GM19463 (cell line): Measurements from ENCODE around the gene SFXN2.
A peak's percentile ranks its signal among the peaks of the same experiment; 100 is the strongest.
"Not testable (repeated sequence)": the region's sequence is repeated elsewhere in the genome, so short reads cannot be mapped to it uniquely, and the experiment has no call there.

Experiments
- ATAC-seq: cut with Tn5 transposase; IDR thresholded peaks from one replicate; pipeline ENCODE4 v1.9.1; 2021; ENCODE audit warnings: mild to moderate bottlenecking, moderate library complexity; ENCODE audit not compliant: unreplicated experiment

SFXN2 gene

DNA sequence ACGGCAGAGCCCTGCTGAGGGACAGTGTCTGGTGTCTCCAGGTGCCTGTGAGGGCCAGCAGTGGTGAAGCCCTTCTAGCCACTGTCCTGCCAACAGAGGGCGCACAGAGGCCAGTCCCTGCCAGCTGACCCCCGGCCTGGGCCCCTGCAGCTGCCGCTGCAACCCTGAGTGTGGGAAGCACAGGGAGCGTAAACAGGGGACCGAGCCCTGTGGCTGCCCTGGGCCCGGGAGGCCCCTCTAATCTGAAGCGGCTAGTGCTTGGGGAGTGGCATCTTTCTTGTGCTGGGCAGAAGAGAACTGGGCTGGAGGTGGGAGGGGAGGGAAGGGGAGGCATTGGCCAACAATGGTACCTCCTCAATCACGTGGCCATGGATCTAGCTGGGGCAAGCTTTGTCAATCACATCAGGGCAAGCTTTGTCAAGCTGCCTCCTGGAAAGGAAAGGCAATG, 35.6 kb upstream of the SFXN2 start:
- no peak for ATAC-seq

DNA sequence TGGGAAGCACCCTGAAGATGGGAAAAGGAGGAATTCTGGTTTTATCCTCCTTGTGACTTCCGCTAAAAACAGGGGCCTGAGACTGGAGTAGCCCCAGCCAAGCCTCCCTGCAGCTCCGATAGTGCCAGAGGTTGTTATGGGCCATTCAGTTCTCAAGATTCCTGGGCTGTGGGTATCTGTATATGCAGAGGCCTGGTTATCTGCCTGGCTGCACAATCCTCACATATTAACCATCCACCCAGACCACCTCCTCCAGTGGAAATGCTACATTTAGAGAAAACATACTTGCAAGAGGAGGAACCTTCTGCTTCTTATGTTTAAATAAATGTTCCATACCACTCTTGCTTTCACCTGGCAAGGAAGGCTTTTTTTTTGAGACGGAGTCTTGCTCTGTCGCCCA, 34.8 kb upstream of the SFXN2 start:
- ATAC-seq = no peak

DNA sequence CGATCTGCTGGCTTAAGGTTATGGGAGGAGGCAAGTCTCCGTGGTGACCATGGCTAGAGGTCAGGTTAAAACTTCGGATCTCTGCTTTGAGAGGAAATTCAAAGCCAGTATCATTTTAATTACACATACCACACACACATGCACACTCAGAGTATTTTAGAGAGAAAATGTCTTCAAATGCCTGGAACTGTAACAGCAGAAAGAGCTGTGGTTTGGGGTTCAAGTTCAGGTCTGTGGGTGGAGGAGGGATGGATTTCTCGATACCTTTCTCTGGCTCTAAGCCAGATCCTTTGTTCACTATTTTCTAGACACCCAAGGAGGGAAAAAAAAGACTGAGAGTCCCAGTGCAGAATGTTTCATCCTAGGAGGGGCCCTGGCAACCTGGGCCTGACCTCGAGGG, 32.7 kb upstream of the SFXN2 start:
- ATAC-seq = no peak

DNA sequence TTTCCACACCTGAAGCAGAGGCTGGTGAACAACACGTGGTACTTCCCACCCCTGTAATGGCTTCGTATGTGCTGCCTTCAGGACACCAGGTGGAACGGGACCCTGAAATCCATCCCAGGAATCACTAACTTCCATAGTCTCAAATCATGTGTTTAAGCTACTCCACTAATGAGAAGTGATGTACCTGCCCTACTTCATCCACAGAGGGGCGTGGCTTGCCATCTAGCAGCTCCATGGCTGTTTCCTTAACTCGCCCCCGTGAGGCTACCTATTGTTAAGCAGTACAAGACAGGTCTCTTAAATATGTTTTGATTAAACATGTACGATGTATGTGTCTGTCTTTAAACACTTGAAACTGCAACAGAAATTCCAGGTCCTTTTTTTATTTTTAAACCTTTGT, 32.0 kb upstream of the SFXN2 start:
- no peak for ATAC-seq

DNA sequence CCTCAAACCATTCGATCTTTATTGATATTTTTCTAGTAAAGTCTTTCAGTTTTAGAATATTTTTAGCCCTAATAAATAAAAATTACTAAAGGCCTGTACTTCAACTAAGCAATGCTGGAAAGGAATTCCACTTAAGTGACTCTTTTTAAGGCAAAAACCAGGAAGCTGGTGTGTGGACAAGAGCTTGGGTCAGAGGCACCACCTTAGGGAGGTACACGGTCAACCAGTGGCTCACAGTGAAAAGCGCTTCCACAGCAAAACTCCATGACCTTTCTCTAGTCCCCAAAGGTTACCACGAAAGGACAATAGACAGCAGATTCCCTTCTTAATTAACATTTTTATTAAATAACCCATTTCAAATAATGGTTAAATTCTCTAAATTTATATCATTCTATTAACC, 31.5 kb upstream of the SFXN2 start:
- ATAC-seq = no peak

DNA sequence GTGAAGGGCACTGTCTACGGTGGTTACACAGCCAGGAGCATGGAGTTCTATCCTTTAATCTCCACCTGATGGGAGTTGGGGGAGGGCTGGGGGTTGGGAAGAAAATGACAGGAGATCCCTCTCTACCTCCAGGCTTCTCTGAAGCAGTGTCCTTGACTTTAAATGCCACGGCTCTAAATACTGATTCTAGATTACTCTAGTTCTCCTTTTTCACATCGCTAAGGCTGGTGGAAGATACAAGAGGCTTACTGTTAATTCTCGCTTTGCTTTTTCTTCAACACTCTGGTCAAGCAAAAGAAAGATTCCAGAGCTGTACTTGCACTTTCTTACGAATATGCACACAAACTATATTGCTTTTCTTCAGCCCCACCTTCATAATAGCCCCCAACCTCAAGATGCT, 30.7 kb upstream of the SFXN2 start:
- ATAC-seq = no peak

DNA sequence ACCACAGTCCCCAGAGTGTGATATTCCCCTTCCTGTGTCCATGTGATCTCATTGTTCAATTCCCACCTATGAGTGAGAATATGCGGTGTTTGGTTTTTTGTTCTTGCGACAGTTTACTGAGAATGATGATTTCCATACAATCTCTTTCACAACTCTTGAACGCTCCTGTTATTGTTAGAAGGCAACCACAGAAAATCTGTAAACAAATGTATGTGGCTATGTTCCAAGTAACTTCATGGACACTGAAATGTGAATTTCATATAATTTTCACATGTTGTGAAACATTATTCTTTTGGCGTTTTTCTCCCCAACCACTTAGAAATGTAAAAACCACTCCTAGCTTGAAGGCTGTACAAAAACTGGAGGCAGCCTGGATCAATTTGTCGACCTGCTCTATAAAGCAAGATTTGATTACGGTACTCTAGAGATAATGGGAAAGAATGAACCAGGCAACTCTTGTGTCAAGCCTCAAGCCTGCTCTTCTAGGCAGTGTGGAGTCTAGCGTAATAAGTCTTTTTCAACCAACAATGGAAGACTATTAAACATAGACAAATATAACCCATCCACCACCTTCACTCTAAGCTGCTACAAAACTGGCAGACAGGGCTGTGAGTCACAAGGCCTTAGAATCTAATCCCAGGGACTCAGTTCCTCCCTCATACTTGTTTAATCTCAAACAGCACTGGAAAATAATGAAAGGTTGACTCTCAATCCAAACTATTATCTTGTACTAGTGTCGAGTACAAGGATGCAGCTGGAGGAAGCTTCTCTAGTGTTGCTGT, 23.0 kb upstream of the SFXN2 start:
- ATAC-seq = no peak

DNA sequence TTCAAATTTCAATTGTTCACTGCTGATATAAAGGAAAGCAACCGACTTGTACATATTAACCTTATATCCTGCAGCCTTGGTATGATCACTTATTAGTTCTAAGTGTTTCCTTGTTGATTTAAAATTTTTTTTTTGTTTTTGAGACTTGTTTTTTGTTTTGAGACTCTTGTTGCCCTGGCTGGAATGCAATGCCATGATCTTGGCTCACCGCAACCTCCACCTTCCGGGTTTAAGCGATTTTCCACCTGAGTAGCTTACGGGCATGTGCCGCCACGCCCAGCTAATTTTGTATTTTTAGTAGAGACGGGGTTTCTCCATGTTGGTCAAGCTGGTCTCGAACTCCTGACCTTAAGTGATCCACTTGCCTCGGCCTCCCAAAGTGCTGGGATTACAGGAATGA, 19.0 kb upstream of the SFXN2 start:
- not testable (repeated sequence) for ATAC-seq

DNA sequence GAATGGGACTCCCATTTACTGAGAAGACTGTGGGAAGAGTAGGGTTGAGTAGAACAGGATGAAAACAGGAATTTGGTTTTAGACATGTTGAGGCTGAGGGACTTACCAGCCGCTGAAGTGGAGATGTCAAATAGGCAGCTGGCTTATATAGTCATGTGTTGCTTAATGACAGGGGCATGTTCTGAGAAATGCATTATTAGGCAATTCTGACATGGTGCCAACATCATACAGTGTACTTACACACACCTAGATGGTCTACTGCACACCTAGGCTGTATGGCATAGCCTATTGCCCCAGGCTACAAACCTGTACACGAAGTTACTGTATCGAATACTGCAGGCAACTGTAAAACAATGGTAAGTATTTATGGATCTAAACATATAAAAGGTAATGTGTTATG, 17.7 kb upstream of the SFXN2 start:
- no peak for ATAC-seq

DNA sequence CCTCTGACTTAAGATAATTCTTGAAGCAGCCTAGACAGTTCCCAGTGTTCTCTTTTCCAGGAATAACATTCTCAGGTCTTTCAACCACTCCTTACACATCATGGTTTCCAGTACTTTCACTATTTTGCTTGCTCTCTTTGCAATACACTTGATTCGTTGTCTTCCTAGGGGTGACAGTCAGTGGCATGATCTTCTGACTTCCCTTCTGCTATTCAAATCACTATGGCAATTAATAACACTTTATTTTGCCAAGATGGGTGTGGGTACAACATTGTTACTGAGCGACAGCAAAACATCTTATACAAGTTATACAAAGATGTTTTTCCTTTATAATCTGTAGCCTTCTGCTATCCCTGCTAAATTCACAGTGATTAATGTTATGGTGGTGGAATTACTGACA, 15.5 kb upstream of the SFXN2 start:
- no peak for ATAC-seq

DNA sequence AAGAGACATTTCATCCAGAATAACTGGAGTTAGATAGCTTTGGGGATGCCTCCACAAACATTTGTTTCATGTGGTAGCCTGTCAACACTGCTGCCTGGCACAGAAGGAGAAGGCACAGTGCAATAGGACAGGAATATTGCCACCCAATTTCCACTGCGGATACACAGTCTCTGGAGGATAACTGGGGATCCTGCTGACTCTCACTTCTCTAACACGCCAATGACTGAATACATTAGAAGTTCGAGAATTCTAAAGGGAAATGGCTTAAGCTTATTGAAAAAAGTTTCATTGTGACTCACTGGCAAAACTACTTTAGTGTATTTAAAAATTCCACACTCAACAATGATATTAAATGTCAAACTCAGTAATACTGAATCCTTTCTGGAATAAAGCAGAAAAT, 13.2 kb upstream of the SFXN2 start:
- no peak for ATAC-seq

DNA sequence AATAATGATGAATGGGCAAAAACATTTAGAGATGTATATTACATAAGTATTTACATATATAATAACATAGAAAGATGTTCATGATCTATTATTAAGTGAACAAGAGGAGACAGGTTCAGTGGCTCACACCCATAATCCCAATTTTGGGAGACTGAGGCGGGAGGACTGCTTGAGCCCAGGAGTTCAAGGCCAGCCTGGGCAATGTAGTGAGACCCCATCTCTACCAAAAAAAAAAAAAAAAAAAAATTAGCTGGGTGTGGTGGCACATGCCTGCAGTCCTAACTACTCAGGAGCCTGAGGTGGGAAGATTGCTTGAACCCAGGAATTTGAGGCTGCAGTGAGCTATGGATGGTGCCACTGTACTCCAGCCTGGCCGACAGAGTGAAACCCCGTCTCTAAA, 12.6 kb upstream of the SFXN2 start:
- no peak for ATAC-seq

DNA sequence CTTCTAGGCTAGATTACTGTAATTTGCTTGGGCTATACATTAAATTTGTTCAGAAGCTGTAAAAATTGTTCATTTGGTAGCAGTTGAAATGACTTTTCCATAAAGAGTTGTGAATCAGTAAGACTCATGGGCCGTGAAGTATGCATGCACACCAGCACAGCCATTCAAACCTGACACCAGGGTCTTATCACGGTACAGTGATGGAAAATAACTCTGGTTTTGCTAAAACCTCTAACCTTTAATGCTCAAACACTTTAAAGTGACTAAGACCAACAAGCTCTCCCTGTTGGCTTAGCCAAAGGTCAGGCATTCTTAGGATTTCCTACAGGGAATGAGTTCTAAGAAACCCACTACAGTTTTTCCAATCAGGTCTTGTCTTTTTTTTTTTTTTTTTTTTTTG, 11.7 kb upstream of the SFXN2 start:
- no peak for ATAC-seq

DNA sequence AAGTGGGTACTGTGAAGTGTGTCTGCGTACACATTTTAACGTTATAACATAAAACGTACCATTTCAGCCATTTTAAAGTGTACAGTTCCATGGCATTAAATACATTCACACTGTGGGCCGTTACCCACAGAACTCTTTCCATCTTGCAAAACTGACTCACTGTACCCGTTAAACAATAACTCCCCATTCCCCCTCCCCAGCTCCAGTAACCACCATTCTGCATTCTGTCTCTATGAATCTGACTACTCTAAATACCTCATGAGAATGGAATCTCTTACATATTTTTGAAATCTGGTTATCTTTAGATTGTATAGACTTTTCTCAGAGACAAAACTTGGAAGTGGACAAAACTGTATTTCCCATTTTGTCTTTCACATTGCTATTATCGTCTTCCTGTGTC, 9.5 kb upstream of the SFXN2 start:
- no peak for ATAC-seq

DNA sequence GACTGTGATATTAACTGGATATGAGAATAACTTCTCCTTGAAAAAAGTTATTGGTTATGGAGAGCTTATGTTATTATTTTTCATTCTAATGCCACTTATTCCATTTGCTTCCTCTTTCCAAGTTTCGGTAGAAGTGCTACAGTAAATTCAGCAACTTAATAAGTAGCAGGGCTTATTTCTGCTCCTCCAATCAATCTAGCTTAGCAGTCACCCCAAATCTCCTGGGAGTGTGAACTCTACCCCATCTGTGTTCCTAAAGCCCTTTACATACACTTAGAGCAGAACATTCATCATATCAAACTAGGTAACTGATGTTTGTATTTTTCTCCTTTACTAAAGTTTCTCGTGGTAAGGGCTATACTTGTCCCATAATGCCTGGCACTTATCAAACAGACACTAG, 8.9 kb upstream of the SFXN2 start:
- ATAC-seq = no peak

DNA sequence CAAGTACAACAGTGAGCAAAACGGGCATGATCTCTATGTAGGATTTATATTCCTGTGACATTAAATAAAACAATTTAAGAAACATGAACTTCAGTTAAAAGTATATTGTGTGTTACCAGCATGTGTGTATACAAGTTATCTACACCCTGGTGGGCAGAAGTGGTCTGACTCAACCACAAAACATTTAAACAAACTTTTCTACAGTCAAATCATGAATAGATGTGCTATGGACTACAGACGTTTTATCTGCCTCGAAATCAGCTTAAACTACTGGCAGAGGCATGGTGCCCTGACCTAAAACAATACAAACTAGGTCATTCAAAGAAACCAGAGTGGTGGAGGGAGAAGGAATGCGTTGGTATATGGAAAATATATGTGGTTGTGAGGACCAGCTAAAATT, 3.8 kb upstream of the SFXN2 start:
- no peak for ATAC-seq

DNA sequence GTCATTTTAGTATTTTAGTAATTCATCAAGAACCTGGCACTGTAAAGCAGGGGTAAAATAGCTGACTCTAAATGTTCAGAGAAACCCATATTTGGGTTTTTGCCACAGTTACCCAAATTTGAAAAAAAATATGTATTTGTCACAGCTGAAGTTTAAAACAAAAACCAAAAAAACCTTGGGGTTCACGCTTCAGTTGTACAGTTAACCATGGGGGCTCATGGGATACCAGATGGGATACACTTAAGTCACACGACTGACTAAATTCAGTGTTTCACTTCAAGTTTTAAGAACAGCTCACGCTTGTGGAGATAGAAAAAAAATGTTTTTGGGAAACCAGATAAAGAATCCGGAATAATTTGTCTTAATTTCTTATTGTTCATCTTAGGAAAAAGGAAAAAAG, 2.3 kb upstream of the SFXN2 start:
- ATAC-seq = no peak

DNA sequence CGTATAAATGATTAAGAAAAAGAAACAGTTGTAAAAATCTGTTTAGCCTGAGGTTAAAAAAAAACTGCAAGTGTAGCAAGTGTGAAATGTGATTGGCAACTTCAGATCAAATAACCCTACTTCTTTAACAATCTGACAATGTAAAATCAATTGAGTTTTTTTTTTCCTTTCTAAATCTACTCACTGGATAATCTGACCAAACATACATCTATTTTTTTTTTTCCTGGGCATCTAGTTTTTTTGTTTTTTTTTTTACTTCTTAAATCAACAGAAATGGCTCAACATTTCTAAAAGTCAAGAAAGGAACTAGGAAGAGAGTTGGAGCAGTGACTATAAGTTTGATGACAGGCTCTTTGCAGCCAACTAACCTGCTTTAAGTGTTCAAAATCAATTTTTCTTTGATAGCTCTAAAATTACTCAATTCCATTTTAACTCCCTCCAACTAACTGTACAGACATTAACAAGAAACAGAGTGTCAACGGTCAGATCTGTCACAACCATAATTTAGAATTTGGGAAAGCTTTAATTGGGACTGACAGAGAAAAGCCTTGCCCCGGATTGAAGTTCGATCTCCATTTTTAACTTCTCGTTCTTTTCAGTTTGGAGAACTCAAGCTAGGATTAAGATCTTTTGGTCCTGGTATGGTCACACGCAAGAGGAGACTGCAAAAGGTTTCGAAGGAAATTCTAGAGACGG, 1.4 kb upstream of the SFXN2 start:
- no peak for ATAC-seq

DNA sequence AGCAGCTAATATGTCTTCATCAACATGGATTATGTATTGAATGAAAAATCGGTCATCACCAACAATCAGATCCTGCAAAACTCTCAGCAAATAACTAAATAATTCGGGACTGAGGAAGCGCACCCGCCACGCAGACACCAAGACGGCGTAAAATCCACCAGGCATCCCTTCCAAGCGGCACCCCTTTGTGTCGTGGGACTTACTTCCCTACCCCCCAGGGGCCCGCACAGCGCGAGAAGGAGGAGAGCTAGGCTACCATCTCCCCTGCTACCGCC, 960 bp upstream of the SFXN2 start:
- ATAC-seq = peak; percentile 24

DNA sequence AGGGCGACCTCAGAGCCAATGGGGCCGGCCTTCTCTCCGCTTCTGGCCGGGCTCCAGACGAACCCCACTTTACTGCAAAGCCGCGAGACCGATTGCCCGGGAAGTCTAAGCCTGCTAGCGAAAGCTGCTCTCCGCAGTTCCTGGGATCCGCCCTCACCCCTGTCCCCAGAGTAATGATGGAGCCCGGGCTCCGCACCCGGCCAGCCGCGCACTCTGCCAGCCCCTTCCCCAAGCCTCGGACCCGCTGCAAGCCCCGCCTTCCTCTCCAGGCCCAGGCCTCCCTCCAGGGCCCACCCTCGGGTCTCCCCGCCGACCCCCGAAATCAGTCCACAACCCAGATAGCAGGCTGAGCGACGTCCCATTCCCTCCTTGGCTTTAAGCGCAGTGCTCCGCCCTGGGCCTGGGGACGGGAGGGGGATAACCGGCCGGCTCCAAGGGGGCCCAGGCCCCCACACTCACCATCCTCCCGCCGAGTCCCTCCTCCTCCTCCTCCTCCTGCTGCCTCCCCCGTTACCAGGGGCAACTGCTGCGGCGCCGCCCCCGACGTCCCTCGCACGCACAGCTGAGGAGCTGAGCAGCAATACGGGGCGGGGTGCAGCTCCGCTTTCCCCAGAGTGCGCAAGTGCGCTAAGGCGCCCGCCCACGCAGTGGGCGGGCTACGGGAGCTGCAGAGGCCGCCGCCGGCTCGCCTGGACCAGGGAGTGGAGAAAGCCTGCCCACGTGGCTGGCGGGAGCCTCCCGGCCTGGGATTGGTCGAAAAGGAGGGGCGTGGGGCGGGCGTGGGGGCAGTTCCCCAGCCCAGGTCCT, 419 bp upstream of the SFXN2 start, which contains the start of gene ARL3:
Gene ARL3, minus strand, starts transcription at position 584 of the 807 bp plus-strand sequence. Its CDS starts 122 bp downstream, at position 462.
- ATAC-seq = peak; percentile 87

DNA sequence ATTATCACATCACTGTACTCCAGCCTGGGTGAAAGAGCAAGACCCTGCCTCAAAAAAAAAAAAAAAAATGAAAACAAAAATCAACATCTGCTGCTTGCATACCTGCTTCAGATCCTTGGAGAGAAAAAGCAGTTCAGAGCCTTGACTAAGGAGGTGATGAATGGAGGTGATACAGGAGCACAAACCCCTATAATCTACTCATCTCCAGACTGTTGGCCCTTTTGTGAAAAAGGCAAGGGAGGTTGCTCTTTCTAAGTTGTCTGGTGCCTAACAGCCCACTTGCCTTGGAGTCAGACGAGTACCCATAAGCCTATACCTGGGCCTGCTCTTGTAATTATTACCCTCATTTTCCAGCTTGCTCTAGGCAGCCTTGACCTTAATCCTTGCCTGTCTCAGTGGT, 1.4 kb downstream of the SFXN2 start:
- no peak for ATAC-seq
